ENCODE results near the gene SCARF1. TPM values are rescaled to one million over a fixed set of nuclear protein-coding genes. Genes with fewer than 3 reads are reported as not detected.

The SCARF1 gene
- total RNA-seq, 1 donor = 0.90 TPM

Small RNA genes lying within 50 kb of the gene (small RNA-seq; reads per million reads assigned to genes)
- gene RN7SL105P = not detected

Other genes starting within 250 kb of the SCARF1 start
- 628 and 1,755 TPM in 2 replicates for gene YWHAE, start 245.5 kb downstream of the SCARF1 start, total RNA-seq (ENCODE audit: low replicate concordance)
- gene CRK, start 189.5 kb downstream of the SCARF1 start, total RNA-seq (ENCODE audit: low replicate concordance) = 70.0 and 106 TPM in 2 replicates
- 127 and 139 TPM in 2 replicates for gene MYO1C, start 153.0 kb downstream of the SCARF1 start, total RNA-seq (ENCODE audit: low replicate concordance)
- gene INPP5K, start 129.1 kb downstream of the SCARF1 start, total RNA-seq (ENCODE audit: low replicate concordance) = 13.2 and 27.3 TPM in 2 replicates
- 28.4 and 33.3 TPM in 2 replicates for gene PITPNA, start 82.9 kb downstream of the SCARF1 start, total RNA-seq (ENCODE audit: low replicate concordance)
- 3.0 and 9.3 TPM in 2 replicates for gene SLC43A2, start 16.9 kb downstream of the SCARF1 start, total RNA-seq (ENCODE audit: low replicate concordance)
- gene RILP, start 4.1 kb upstream of the SCARF1 start, total RNA-seq (ENCODE audit: low replicate concordance) = 9.7 and 10.7 TPM in 2 replicates
- 59.7 and 138 TPM in 2 replicates for gene PRPF8, start 39.1 kb upstream of the SCARF1 start, total RNA-seq (ENCODE audit: low replicate concordance)
- 4.5 and 10.1 TPM in 2 replicates for gene TLCD2, start 64.6 kb upstream of the SCARF1 start, total RNA-seq (ENCODE audit: low replicate concordance)
- 27.7 and 39.6 TPM in 2 replicates for gene WDR81, start 79.0 kb upstream of the SCARF1 start, total RNA-seq (ENCODE audit: low replicate concordance)
- gene SERPINF2, start 97.1 kb upstream of the SCARF1 start, total RNA-seq (ENCODE audit: low replicate concordance) = 0.18 and 1.3 TPM in 2 replicates
- 161 and 450 TPM in 2 replicates for gene SERPINF1, start 116.3 kb upstream of the SCARF1 start, total RNA-seq (ENCODE audit: low replicate concordance)
- gene SMYD4, start 184.2 kb upstream of the SCARF1 start, total RNA-seq (ENCODE audit: low replicate concordance) = 7.4 and 10.7 TPM in 2 replicates
- 19.3 and 41.2 TPM in 2 replicates for gene RPA1, start 184.3 kb upstream of the SCARF1 start, total RNA-seq (ENCODE audit: low replicate concordance)

Data from fibroblast of the aortic adventitia (primary cell).